MM.1S (cell line): ENCODE measurements around the gene TNIK.

Experiments used
- DNase-seq: peaks from one replicate; pipeline ENCODE4 v3.0.0-alpha.2; 2015
- H2AFZ ChIP-seq: fragments of 300-600 bp; sonication (generic); 2 replicates; pipeline ENCODE4 v1.6.0; 2016; ENCODE audit warnings: antibody characterized with exemption, low read length
- H3F3A ChIP-seq: fragments of 300-600 bp; sonication (generic); 2 replicates; pipeline ENCODE4 v1.6.1; 2016; ENCODE audit warnings: mild to moderate bottlenecking, antibody characterized with exemption, low read length, moderate library complexity, mixed read lengths; ENCODE audit not compliant: insufficient read depth
- H3K27ac ChIP-seq: fragments of 300-600 bp; sonication (generic); 2 replicates; pipeline ENCODE4 v1.5.1; 2016; ENCODE audit warnings: mild to moderate bottlenecking, low read length
- H3K27me3 ChIP-seq: fragments of 300-600 bp; sonication (generic); replicated peaks from 2 replicates; pipeline ENCODE4 v1.6.0; 2016; ENCODE audit warnings: low read length; ENCODE audit not compliant: insufficient read depth
- H3K36me3 ChIP-seq: fragments of 300-600 bp; sonication (generic); replicated peaks from 2 replicates; pipeline ENCODE4 v1.6.1; 2016; ENCODE audit warnings: mild to moderate bottlenecking, low read length, mixed read lengths; ENCODE audit not compliant: insufficient read depth
- H3K4me1 ChIP-seq: fragments of 300-600 bp; sonication (generic); 2 replicates; pipeline ENCODE4 v1.6.1; 2016; ENCODE audit warnings: low read length, mixed read lengths
- H3K4me2 ChIP-seq: fragments of 300-600 bp; sonication (generic); 2 replicates; pipeline ENCODE4 v1.6.0; 2016; ENCODE audit warnings: low read depth, low read length
- H3K4me3 ChIP-seq: fragments of 300-600 bp; sonication (generic); 2 replicates; pipeline ENCODE4 v1.5.1; 2016; ENCODE audit warnings: low read length, mixed read lengths
- H3K79me2 ChIP-seq: fragments of 300-600 bp; sonication (generic); 2 replicates; pipeline ENCODE4 v1.6.1; 2016; ENCODE audit warnings: mixed run types, low read length, mixed read lengths
- H3K9ac ChIP-seq: fragments of 300-600 bp; sonication (generic); 2 replicates; pipeline ENCODE4 v1.6.1; 2016; ENCODE audit warnings: low read length, mixed read lengths
- H3K9me2 ChIP-seq: fragments of 300-600 bp; sonication (generic); replicated peaks from 2 replicates; pipeline ENCODE4 v1.6.1; 2016; ENCODE audit warnings: mild to moderate bottlenecking, low read length, mixed read lengths; ENCODE audit not compliant: insufficient read depth
- H3K9me3 ChIP-seq: fragments of 300-600 bp; sonication (generic); replicated peaks from 2 replicates; pipeline ENCODE4 v1.6.1; 2016; ENCODE audit warnings: mild to moderate bottlenecking, low read length, mixed read lengths; ENCODE audit not compliant: insufficient read depth
- H4K20me1 ChIP-seq: fragments of 300-600 bp; sonication (generic); 2 replicates; pipeline ENCODE4 v1.6.1; 2016; ENCODE audit warnings: mild to moderate bottlenecking, low read length, moderate library complexity, mixed read lengths; ENCODE audit not compliant: insufficient read depth
- EZH2 ChIP-seq: fragments of 300-600 bp; sonication (generic); optimal IDR thresholded peaks from 2 replicates; pipeline ENCODE3; 2017; ENCODE audit warnings: low read depth, mild to moderate bottlenecking, antibody characterized with exemption, low read length, mixed read lengths
- EZH2phosphoT487 ChIP-seq: fragments of 300-600 bp; sonication (generic); IDR thresholded peaks from 2 replicates; pipeline ENCODE4 v1.6.1; 2018; ENCODE audit warnings: antibody characterized with exemption, low read length
- TF ChIP-seq, protein P1 (sequence below): fragments of 300-600 bp; sonication (generic); IDR thresholded peaks from 2 replicates; pipeline ENCODE4 v1.5.1; 2016; ENCODE audit warnings: antibody characterized with exemption, low read length, mixed read lengths

The TNIK gene

DNA sequence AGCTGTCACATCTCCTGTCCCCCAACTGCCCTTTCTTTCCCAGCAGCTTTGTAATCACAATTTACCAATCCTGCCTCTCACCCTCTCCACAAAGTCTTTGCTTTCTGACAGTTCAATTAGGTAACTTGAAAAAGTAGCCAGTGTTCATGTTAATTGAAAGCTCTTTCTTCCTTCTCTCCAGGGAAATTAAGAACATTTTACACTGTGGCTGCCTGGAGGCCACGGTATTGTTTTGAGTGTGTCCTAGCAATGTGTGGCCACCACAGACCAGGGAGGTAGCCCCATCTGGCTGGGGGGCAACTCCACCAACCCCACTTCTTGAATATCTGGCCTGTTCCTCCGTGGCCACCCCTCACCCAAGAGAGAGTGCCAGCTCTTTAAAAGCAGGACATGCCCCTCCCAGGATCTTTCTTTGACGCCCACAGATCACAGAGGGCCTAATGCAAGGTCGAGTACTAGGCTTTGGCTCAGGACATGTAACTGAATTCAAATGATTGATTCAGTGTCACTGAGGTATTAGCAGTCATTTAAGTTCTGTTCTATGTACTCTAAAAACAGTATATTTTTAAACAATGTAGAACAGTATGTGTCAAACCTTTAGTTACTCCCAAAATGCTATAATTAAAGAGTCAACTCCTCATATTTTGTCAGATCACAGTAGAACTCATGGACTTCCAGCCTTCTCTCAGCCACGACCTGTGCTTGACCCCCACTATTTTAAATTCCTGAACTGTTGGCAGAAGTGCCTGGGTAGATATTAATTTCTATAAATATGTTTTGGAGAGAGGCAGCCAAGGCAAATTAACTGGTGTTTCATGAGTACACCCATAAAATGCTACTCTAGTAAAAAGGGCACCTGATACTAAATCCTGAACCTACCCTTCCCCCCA, 164.5 kb downstream of the TNIK start:
- no peak for DNase-seq
- H3K4me2 ChIP-seq = no peak overlapping the region
- no peak overlapping the region for H3K27ac ChIP-seq
- no peak overlapping the region for H2AFZ ChIP-seq
- H3K9me3 ChIP-seq = no peaks in the 10 kb centered on the region
- H3F3A ChIP-seq = no peaks in the 10 kb centered on the region
- TF ChIP-seq, protein P1, sequence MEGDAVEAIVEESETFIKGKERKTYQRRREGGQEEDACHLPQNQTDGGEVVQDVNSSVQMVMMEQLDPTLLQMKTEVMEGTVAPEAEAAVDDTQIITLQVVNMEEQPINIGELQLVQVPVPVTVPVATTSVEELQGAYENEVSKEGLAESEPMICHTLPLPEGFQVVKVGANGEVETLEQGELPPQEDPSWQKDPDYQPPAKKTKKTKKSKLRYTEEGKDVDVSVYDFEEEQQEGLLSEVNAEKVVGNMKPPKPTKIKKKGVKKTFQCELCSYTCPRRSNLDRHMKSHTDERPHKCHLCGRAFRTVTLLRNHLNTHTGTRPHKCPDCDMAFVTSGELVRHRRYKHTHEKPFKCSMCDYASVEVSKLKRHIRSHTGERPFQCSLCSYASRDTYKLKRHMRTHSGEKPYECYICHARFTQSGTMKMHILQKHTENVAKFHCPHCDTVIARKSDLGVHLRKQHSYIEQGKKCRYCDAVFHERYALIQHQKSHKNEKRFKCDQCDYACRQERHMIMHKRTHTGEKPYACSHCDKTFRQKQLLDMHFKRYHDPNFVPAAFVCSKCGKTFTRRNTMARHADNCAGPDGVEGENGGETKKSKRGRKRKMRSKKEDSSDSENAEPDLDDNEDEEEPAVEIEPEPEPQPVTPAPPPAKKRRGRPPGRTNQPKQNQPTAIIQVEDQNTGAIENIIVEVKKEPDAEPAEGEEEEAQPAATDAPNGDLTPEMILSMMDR = no peak
- no peak overlapping the region for H3K4me3 ChIP-seq
- H3K4me1 ChIP-seq = no peaks in the 10 kb centered on the region
- no peaks in the 10 kb centered on the region for H3K9me2 ChIP-seq
- H3K36me3 ChIP-seq = no peaks in the 10 kb centered on the region
- no peak overlapping the region for H3K9ac ChIP-seq
- H4K20me1 ChIP-seq = no peaks in the 10 kb centered on the region
- no peaks in the 10 kb centered on the region for H3K27me3 ChIP-seq
- no peaks in the 10 kb centered on the region for H3K79me2 ChIP-seq

DNA sequence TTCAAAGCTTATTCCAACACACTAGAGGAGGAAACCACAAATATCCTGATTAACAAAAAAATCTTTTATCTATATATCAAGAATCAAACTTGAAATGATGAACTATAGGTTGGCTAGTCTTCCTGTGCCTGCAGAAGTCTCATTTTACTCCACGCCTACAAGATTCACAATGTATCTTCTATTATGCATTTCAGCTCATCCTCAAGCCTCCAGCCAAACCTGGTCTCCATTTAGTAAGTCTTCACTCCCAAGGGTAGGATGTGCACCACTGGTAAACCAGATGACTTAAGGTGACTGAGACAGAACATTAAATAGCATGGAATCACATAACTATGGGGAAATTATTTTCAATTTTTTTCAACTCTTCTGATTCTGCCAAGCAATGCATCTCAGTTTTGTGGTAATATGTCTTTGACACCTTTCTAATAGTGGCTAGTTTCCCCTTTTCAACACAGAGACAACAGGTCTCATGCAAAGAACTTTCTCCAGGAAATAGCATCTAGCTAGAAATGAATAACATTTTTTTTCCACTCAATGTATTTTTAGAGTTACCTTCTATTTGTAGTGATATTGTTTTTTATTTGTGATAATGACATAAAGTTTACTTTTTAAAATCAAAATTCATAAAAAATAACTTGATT, 166.9 kb downstream of the TNIK start:
- Histone ChIP-seq H3K9me2 (no peaks in the 10 kb centered on the region), H3K4me1 (no peaks in the 10 kb centered on the region), H3K9me3 (no peaks in the 10 kb centered on the region), H3K36me3 (no peaks in the 10 kb centered on the region), H4K20me1 (no peaks in the 10 kb centered on the region), H3K4me2 (no peak overlapping the region), H3K79me2 (no peaks in the 10 kb centered on the region), H3K27me3 (no peaks in the 10 kb centered on the region), H3F3A (no peaks in the 10 kb centered on the region), H3K9ac (no peak overlapping the region), H3K4me3 (no peak overlapping the region), H3K27ac (no peak overlapping the region), H2AFZ (no peak overlapping the region)
- TF ChIP-seq EZH2phosphoT487 = no peak
- TF ChIP-seq, protein P1 = no peak
- TF ChIP-seq EZH2 = no peak
- no peak for DNase-seq

DNA sequence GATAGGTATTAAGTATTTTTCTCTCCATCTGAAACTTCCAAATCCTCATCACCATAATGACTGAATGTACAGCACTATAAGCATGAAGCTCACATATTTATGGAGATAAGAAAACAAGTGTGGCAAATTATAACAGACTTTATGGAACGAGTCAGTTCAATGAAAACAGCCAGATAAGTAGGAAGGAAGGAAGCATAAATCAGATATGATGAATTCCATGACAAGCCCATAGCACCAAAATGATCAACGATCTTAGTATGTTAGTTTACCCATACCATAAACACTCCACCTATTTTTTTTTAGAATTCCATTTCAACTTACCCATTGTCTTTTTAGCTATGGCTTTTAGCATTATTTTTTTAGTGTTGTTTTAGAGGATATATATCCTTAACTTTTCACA, 169.5 kb downstream of the TNIK start:
- TF ChIP-seq EZH2phosphoT487 (no peak), EZH2 (no peak)
- TF ChIP-seq, protein P1 = no peak
- Histone ChIP-seq H3K4me1 (peaks cover 5% of the 10 kb centered on the region; the same call in 1 of the 2 replicates), H3K4me2 (no peak overlapping the region), H3K79me2 (no peaks in the 10 kb centered on the region), H3K9ac (no peak overlapping the region), H3K4me3 (no peak overlapping the region), H2AFZ (no peak overlapping the region), H3K9me2 (no peaks in the 10 kb centered on the region), H3K27me3 (no peaks in the 10 kb centered on the region), H3K36me3 (no peaks in the 10 kb centered on the region), H3K9me3 (no peaks in the 10 kb centered on the region), H4K20me1 (no peaks in the 10 kb centered on the region), H3F3A (no peaks in the 10 kb centered on the region), H3K27ac (no peak overlapping the region)
- no peak for DNase-seq
